Stomach (tissue), 4 donors: ENCODE measurements around the gene NBPF15.
"Not testable (repeated sequence)": the region's sequence is repeated elsewhere in the genome, so short reads cannot be mapped to it uniquely, and the experiment has no call there.

Experiments
- POLR2A ChIP-seq, 4 donors: fragments of 450-650 bp; IDR thresholded peaks; one replicate each; pipeline ENCODE4 v1.6.1; 2016; ENCODE audit warnings: antibody characterized with exemption in 4 of 4, control low read depth in 2 of 4, mild to moderate bottlenecking in 1 of 4, moderate library complexity in 1 of 4
- POLR2AphosphoS5 ChIP-seq, 3 donors: sonication (generic); formaldehyde crosslinking; IDR thresholded peaks; one replicate each; pipeline ENCODE4 v1.6.1; 2016; ENCODE audit warnings: antibody characterized with exemption in 3 of 3
- TF ChIP-seq, protein P1 (sequence below), 7 experiments: fragments of 450-650 bp in 4 of 7; fragments of 200-600 bp in 3 of 7; sonication (generic) in 3 of 7; IDR thresholded peaks; one replicate each; pipeline ENCODE4 v1.5.1; 2016 to 2019; ENCODE audit warnings: antibody characterized with exemption in 7 of 7, control low read depth in 2 of 7, mild to moderate bottlenecking in 1 of 7

DNA sequence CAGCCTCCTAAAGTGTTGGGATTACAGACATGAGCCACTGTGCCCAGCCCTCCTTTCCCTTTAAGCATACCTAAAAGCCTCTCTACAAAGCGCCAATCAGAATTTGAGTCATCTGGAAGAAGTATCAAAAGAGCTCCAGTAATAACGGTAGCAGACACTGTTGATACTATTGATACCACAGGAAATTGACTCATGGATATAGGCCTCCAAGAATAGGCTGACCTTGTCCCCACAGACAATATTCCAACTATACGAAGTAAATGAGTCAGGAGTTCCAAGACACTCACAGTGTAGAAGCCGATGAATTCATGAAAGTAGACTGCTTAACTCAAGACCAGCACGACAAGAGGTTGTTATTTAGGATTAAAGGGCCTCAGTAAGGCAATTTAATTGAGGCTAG is 58.7 kb downstream of the NBPF15 start:
- TF ChIP-seq, protein P1, sequence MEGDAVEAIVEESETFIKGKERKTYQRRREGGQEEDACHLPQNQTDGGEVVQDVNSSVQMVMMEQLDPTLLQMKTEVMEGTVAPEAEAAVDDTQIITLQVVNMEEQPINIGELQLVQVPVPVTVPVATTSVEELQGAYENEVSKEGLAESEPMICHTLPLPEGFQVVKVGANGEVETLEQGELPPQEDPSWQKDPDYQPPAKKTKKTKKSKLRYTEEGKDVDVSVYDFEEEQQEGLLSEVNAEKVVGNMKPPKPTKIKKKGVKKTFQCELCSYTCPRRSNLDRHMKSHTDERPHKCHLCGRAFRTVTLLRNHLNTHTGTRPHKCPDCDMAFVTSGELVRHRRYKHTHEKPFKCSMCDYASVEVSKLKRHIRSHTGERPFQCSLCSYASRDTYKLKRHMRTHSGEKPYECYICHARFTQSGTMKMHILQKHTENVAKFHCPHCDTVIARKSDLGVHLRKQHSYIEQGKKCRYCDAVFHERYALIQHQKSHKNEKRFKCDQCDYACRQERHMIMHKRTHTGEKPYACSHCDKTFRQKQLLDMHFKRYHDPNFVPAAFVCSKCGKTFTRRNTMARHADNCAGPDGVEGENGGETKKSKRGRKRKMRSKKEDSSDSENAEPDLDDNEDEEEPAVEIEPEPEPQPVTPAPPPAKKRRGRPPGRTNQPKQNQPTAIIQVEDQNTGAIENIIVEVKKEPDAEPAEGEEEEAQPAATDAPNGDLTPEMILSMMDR (IDR thresholded peaks at IDR 0.05): not testable (repeated sequence)
- TF ChIP-seq POLR2A, POLR2AphosphoS5 (IDR thresholded peaks at IDR 0.05): not testable (repeated sequence)
